Measurements from ENCODE around the gene VSTM2B. TPM values are rescaled to one million over a fixed set of nuclear protein-coding genes. Genes with fewer than 3 reads are reported as not detected.

Gene VSTM2B
- total RNA-seq, 2 donors from 2014 or later, result not detected

DNA sequence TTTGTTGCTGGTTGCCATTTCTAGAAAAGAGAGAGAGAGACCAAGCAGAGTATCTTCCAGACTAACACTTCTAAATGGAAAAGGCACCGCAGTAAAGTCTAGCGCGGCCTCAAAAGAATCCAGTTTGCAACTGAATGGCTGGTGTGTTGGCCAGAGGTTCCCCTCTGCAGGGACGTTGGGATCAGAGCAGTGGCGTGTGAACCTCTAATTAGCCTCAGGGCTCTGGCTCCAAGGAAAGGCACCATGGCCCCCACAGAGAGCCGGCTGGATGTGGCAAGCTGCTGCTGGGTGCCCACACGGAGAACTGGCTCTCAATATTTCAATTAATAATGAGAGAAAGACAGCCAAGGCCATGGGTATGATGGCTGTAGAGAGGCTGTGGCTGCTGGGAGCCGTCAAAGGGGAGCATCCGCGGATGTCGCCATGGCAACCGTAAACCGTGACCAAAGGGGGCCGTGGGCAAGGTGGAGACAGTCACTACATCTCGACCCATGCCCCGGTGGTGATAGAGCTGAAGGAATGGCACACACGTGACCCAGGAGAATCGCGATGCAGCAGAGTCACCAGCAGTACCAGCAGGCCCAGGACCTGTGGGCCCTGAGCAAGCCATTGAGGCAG, 9.5 kb downstream of the VSTM2B start:
- no peaks in the 10 kb centered on the region for H3K4me1 Mint-ChIP-seq (ENCODE audit: low read depth in 2 of 2)
- H3K27me3 Mint-ChIP-seq, result peaks cover 8 to 28% of the 10 kb centered on the region in 2 donors
- H3K4me3 Mint-ChIP-seq, result no peak overlapping the region
- no peak for DNase-seq (ENCODE audit: low spot score)
- ATAC-seq, result no peak
- no peak overlapping the region for H3K27ac Mint-ChIP-seq
- no peaks in the 10 kb centered on the region for H3K9me3 Mint-ChIP-seq
- no peaks in the 10 kb centered on the region for H3K36me3 Mint-ChIP-seq

DNA sequence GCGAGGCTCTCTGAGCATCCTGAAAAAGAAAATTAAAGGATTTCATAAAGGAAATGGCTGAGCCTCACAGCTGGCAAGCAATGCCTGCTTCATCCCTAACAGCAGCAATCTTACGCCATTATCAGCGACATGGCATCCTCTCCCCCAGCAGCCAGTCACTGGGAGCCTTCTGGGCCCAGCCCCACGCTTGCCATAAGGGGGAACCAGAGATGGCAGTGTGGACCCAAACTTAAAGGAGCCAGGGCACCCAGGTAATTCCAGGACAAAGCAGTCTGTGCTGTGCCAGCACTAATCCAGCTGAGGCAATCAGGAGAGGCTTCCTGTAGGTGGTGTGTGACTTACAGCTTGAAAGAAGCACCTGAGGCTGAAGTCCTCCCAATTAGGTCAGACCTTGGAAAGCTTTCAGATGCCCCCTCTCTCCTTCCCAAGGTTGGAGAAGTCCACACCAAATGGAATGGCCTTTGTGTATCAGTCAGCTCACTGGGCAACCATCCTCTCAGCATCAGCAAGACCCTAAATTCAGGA, 10.3 kb downstream of the VSTM2B start:
- Mint-ChIP-seq H3K27me3 (peaks cover 8 to 24% of the 10 kb centered on the region in 2 donors), H3K9me3 (no peaks in the 10 kb centered on the region), H3K4me3 (no peak overlapping the region), H3K4me1 (ENCODE audit: low read depth in 2 of 2) (no peaks in the 10 kb centered on the region), H3K27ac (no peak overlapping the region), H3K36me3 (no peaks in the 10 kb centered on the region)
- no peak for ATAC-seq
- no peak for DNase-seq (ENCODE audit: low spot score)

DNA sequence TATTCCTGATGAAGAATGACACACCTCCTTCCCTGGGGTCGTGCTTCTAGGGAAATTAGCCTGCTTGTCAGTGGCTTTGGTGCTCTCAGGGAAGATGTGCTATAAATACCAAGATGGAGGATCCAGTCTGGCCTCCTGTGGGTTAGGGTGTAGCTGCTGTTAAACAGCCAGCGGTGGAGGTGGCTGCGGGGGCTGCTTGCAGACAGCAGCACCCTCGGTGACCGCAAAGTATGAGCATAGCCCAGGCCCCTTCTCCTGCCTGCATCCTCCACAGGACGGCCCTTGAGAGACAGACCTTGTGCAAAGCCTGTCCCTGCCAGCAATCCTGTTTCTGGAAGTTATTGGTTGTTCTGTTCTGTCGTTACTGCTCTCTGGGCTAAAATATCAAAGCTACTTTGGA, 11.4 kb downstream of the VSTM2B start:
- Mint-ChIP-seq H3K36me3 (no peaks in the 10 kb centered on the region), H3K4me1 (ENCODE audit: low read depth in 2 of 2) (no peaks in the 10 kb centered on the region), H3K27me3 (peaks cover 8 to 19% of the 10 kb centered on the region in 2 donors), H3K27ac (no peak overlapping the region), H3K9me3 (no peaks in the 10 kb centered on the region), H3K4me3 (no peak overlapping the region)
- ATAC-seq (no peak), DNase-seq (ENCODE audit: low spot score) (no peak)

DNA sequence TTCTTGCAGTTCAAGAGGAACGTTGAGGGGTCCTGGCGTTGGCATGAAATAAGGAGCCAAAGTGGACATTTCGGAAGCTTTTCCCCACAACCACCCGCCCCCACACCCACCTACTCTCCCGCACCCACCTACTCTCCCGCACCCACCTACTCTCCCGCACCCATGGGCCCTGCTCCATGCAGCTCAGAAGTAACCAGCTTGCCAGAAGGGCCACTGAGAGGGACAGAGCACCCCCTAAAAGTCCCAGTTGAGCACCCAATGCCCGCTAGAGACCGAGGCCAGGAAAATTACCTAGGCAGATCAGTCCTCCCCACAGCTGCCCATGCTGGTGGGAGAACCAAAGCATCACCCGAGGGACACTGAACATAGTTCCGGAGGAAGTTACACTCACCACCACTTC, 11.8 kb downstream of the VSTM2B start:
- no peaks in the 10 kb centered on the region for H3K4me1 Mint-ChIP-seq (ENCODE audit: low read depth in 2 of 2)
- DNase-seq (ENCODE audit: low spot score) (no peak), ATAC-seq (no peak)
- H3K27ac Mint-ChIP-seq, result no peak overlapping the region
- H3K27me3 Mint-ChIP-seq, result peaks cover 8 to 15% of the 10 kb centered on the region in 2 donors
- H3K36me3 Mint-ChIP-seq, result no peaks in the 10 kb centered on the region
- H3K4me3 Mint-ChIP-seq, result no peak overlapping the region
- no peaks in the 10 kb centered on the region for H3K9me3 Mint-ChIP-seq

DNA sequence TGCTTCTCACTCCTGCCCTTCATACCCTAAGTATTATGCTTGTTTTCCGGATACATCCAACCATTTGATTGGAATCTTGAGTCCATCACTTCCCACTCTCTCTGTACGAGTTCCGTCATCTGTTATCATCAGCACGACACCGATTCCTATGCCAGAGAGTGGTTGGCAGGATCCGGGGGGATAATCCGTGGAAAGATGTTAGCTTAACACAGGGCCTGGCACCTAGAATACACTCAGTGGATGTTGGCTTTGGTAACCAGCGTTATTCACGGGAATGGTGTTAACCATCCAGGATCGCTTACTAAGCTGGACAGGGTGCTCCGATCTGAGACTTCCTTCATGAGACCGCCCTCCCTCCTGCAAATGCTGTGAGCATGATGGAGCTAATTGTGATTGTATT, 12.4 kb downstream of the VSTM2B start:
- no peak for ATAC-seq
- no peak for DNase-seq (ENCODE audit: low spot score)
- Mint-ChIP-seq H3K4me1 (ENCODE audit: low read depth in 2 of 2) (no peaks in the 10 kb centered on the region), H3K4me3 (no peak overlapping the region), H3K36me3 (no peaks in the 10 kb centered on the region), H3K27ac (no peak overlapping the region), H3K27me3 (peaks cover 8 to 10% of the 10 kb centered on the region in 2 donors), H3K9me3 (no peaks in the 10 kb centered on the region)

DNA sequence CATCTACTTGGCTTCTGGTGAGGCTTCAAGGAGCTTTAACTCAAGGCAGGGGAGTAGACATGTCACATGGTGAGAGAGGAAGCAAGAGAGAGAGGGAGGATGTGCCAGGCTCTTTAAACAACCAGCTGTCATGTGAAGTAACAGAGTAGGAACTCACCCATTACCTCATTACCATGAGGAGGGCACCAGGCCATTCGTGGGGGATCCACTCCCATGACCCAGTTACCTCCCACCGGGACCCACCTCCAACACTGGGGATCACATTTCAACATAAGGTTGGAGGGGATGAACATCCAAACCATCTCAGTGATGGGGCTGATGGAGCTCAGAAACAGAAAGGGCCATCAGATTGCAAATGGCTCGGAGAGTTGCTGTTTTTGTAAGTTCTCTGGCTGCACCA, 12.9 kb downstream of the VSTM2B start:
- Mint-ChIP-seq H3K27ac (no peak overlapping the region), H3K36me3 (no peaks in the 10 kb centered on the region), H3K4me1 (ENCODE audit: low read depth in 2 of 2) (no peaks in the 10 kb centered on the region), H3K4me3 (no peak overlapping the region), H3K9me3 (no peaks in the 10 kb centered on the region), H3K27me3 (peaks cover 6 to 10% of the 10 kb centered on the region in 2 donors)
- DNase-seq (ENCODE audit: low spot score) (no peak), ATAC-seq (no peak)

DNA sequence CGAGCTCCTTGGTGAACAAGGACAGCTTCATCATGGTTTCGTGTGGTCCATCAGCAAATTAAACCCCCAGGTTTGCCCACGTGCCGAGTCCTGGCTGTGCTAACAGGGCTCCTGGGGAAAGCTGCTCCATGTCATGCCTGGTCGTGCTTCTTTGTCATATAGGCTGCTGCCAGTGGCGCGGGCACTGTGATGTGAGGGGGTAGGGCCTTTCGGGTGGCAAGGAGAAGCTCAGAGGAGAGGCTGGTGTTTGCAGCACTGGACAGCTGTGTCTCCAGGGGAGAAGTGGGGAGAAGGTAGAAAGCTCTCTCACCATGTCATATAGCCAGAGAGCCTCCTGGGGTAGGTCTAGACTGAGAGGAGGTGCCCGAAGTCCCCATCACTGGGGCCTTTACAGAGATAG, 13.3 kb downstream of the VSTM2B start:
- no peak for ATAC-seq
- no peaks in the 10 kb centered on the region for H3K9me3 Mint-ChIP-seq
- no peaks in the 10 kb centered on the region for H3K36me3 Mint-ChIP-seq
- no peak overlapping the region for H3K4me3 Mint-ChIP-seq
- no peak for DNase-seq (ENCODE audit: low spot score)
- no peaks in the 10 kb centered on the region for H3K4me1 Mint-ChIP-seq (ENCODE audit: low read depth in 2 of 2)
- H3K27me3 Mint-ChIP-seq, result peaks cover 1 to 6% of the 10 kb centered on the region in 2 donors
- no peak overlapping the region for H3K27ac Mint-ChIP-seq

DNA sequence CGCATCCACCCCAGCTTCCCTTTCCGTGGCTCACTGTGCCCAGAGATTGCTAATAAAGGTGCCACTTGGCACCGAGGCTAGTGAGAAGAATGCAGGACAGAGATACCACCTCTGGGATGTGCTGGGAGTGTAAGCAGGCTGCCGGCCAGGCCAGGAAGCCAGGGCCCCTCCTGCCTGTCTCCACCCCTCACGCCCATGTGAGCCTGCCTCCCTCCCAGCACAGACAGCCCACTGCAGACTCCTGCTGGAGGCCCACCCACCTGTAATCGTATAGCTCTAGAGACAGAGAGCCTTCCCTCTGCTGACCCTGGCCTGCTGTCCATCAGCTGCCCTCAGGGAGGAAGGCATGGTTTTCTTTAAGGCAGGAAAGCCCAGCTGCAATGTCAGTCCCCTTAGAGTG, 13.9 kb downstream of the VSTM2B start:
- ATAC-seq (no peak), DNase-seq (ENCODE audit: low spot score) (no peak)
- no peaks in the 10 kb centered on the region for H3K4me1 Mint-ChIP-seq (ENCODE audit: low read depth in 2 of 2)
- no peak overlapping the region for H3K27ac Mint-ChIP-seq
- peaks cover 0 to 5% of the 10 kb centered on the region in 2 donors for H3K27me3 Mint-ChIP-seq
- no peaks in the 10 kb centered on the region for H3K9me3 Mint-ChIP-seq
- no peak overlapping the region for H3K4me3 Mint-ChIP-seq
- H3K36me3 Mint-ChIP-seq, result no peaks in the 10 kb centered on the region

DNA sequence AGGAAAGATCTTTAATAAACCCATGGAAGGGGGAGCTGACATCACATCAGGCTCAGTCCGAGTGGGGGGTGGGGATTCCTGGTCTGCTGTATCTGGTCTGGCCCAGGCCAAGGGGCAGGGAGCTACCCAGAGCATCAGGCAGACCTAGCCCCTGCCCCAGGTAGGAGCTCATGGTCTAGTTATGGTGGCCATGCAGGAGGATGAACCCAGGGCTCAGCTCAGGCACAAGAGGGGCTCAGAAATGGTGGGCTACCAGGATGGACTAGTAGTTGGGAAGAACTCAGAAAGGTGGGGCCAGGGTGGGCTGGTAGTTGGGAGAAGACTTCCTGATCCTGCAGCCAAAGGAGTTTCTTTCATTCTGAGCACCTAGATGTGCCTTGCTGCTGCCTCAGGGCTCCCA, 14.3 kb downstream of the VSTM2B start:
- H3K27ac Mint-ChIP-seq, result no peak overlapping the region
- no peak overlapping the region for H3K4me3 Mint-ChIP-seq
- no peaks in the 10 kb centered on the region for H3K36me3 Mint-ChIP-seq
- no peaks in the 10 kb centered on the region for H3K9me3 Mint-ChIP-seq
- ATAC-seq (peak in 1 of 2 donors; percentile 25), DNase-seq (ENCODE audit: low spot score) (no peak)
- H3K4me1 Mint-ChIP-seq (ENCODE audit: low read depth in 2 of 2), result no peaks in the 10 kb centered on the region
- H3K27me3 Mint-ChIP-seq, result peaks cover 0 to 5% of the 10 kb centered on the region in 2 donors

DNA sequence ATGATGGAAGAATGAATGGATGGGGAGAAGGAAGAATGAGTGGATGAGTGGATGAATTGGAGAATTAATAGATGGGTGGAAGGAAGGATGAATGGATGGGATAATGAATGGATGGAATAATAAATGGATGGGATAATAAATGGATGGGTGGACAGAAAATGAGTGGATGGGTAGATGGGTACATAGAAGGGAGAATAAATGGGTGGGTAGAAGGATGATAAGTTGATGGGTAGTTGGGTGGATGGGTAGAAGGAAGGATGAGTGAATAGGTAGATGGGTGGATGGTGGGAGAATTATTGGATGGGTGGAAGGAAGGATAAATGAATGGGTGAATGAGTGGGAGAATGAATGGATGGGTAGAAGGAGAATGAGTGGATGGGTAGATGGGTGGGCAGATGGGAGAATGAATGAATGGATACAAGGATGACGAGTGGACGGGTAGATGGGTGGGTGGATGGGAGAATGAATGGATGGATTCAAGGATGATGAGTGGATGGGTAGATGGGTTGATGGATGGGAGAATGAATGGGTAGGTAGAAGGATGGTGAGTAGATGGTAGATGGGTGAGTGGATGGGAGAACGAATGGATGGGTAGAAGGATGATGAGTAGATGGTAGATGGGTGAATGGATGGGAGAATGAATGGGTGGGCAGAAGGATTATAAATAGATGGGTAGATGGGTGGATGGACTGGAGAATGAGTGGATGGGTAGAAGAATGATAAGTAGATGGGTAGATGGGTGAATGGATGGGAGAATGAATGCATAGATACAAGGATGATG, 15.9 kb downstream of the VSTM2B start:
- no peak overlapping the region for H3K4me3 Mint-ChIP-seq
- no peaks in the 10 kb centered on the region for H3K9me3 Mint-ChIP-seq
- peaks cover 0 to 4% of the 10 kb centered on the region in 2 donors for H3K27me3 Mint-ChIP-seq
- no peak overlapping the region for H3K27ac Mint-ChIP-seq
- H3K4me1 Mint-ChIP-seq (ENCODE audit: low read depth in 2 of 2), result no peaks in the 10 kb centered on the region
- DNase-seq (ENCODE audit: low spot score) (no peak), ATAC-seq (no peak)
- no peaks in the 10 kb centered on the region for H3K36me3 Mint-ChIP-seq

DNA sequence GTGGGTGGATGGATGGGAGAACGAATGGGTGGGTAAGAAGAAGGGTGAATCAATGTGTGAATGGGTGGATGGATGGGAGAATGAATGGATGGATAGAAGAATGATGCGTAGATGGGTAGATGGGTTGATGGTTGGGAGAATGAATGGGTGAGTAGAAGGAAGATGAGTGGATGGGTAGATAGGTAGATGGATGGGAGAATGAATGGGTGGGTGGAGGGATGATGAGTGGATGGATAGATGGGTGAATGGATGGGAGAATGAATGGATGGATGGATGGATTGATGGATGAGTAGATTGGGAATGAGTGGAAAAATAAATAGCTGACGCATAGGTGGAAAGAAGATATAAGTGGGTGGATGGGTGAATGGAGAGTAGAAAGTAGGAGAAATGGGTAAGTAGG, 16.5 kb downstream of the VSTM2B start:
- no peak overlapping the region for H3K27ac Mint-ChIP-seq
- H3K4me1 Mint-ChIP-seq (ENCODE audit: low read depth in 2 of 2), result no peaks in the 10 kb centered on the region
- DNase-seq (ENCODE audit: low spot score) (no peak), ATAC-seq (no peak)
- H3K36me3 Mint-ChIP-seq, result no peaks in the 10 kb centered on the region
- H3K27me3 Mint-ChIP-seq, result peaks cover 3 to 5% of the 10 kb centered on the region in 2 donors
- no peak overlapping the region for H3K4me3 Mint-ChIP-seq
- H3K9me3 Mint-ChIP-seq, result no peaks in the 10 kb centered on the region

DNA sequence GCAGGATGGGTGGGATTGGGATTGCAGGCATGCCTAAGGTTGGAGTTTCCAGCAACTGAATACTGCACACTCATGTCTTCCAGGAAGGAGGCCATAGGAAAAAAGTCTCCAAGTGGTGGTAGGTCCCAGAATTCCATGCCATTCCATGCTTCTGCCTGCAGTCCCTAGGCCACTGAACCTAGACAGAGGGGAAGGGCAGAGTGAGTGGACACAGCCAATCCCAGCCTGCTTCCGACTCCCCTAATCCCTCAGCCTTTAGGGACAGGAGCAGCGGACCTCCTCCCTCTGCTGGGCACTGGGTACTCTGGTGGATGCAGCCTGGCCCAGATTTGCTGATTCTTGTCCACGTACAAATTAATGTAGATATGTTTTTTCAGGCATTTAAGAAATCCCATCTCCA, 17.0 kb downstream of the VSTM2B start:
- no peak for ATAC-seq
- Mint-ChIP-seq H3K27me3 (peaks cover 7 to 9% of the 10 kb centered on the region in 2 donors), H3K4me1 (ENCODE audit: low read depth in 2 of 2) (no peaks in the 10 kb centered on the region)

DNA sequence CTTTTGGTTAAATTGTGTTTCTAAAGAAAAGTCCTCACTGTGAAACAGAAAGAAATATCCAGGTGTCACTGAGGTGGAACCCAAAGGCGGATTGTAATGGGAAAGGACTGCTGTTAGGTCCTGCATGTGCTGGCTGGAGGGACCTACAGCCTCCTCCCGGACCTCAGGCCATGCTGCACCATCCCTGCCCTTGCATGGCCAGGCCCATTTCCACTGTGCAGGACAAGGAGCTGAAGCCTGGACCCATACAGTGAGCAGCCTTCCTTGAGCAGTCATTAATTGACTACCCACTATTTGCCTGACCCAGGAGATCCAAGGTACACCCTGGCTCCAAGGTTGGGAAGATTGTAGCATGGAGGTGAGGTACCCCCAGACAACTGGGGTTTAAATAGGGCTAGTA, 17.6 kb downstream of the VSTM2B start:
- H3K4me3 Mint-ChIP-seq, result no peak overlapping the region
- no peaks in the 10 kb centered on the region for H3K4me1 Mint-ChIP-seq (ENCODE audit: low read depth in 2 of 2)
- H3K27ac Mint-ChIP-seq, result no peak overlapping the region
- H3K9me3 Mint-ChIP-seq, result no peaks in the 10 kb centered on the region
- ATAC-seq (no peak), DNase-seq (ENCODE audit: low spot score) (no peak)
- H3K36me3 Mint-ChIP-seq, result no peaks in the 10 kb centered on the region
- peaks cover 8% of the 10 kb centered on the region in 2 donors for H3K27me3 Mint-ChIP-seq

More for the DNA sequence above, 17.0 kb downstream of the VSTM2B start:
- H3K9me3 Mint-ChIP-seq, result no peaks in the 10 kb centered on the region
- H3K27ac Mint-ChIP-seq, result no peak overlapping the region
- no peak overlapping the region for H3K4me3 Mint-ChIP-seq
- no peak for DNase-seq (ENCODE audit: low spot score)
- H3K36me3 Mint-ChIP-seq, result no peaks in the 10 kb centered on the region

DNA sequence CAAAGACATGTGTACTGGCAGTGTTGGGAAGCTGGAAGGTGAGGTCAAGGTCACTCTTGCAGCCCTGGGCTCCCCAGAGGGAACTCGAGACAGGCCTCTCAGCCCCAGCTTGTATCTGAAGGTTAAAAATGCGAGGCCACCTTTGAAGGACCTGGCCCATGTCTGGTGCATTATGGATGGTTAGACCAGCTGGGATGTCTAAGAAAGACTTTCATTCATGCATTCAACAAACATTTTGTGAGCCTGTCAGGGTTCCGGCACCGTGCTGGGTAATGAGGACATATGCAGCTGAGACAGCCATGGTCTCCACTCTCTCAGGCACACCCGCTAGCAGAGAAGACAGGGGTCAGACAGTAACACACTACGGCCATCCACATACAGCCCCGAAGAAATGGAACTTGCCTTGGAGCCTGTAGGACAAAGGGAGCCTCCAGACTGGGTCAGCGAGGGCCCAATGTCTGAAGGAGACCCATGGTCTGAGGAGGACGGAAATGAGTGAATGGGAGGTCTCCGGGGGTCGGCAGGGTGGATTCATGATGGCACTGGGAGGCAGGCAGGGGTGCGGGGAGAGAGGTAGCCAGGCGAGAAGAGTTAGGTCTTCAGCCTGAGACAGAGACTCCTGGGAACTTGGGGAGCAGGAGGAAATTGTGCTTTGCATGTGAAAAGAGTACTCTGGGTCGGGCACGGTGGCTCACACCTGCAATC, 19.0 kb downstream of the VSTM2B start:
- no peak overlapping the region for H3K4me3 Mint-ChIP-seq
- H3K36me3 Mint-ChIP-seq, result no peaks in the 10 kb centered on the region
- ATAC-seq, result no peak
- H3K27ac Mint-ChIP-seq, result no peak overlapping the region
- H3K4me1 Mint-ChIP-seq (ENCODE audit: low read depth in 2 of 2), result no peaks in the 10 kb centered on the region
- no peak for DNase-seq (ENCODE audit: low spot score)
- no peaks in the 10 kb centered on the region for H3K9me3 Mint-ChIP-seq
- H3K27me3 Mint-ChIP-seq, result peaks cover 7 to 8% of the 10 kb centered on the region in 2 donors
